ENCODE measurements around the gene H2BK1.

- no peak for TF ChIP-seq REST (IDR thresholded peaks at IDR 0.05; ENCODE audit: insufficient read depth in 1 of 2, low read depth in 2 of 2, low read length in 1 of 2)
- TF ChIP-seq CTCF (IDR thresholded peaks at IDR 0.05), result no peak
- no peak for TF ChIP-seq SIN3A (IDR thresholded peaks at IDR 0.05; ENCODE audit: borderline replicate concordance, insufficient read depth, low read depth, low read length)
- no peak for TF ChIP-seq POLR2AphosphoS5 (IDR thresholded peaks at IDR 0.05; ENCODE audit: low read depth, low read length)
- TF ChIP-seq TCF7L2 (IDR thresholded peaks at IDR 0.05; ENCODE audit: low read depth, low read length), result no peak
These were observed 3.0 kb downstream of the H2BK1 start for GRCh38 chr7:151207315-151207714.

Measured in Panc1 (cell line).